Osteocyte (in vitro differentiated cells): Measurements from ENCODE around the gene GAREM2. TPM values are rescaled to one million over a fixed set of nuclear protein-coding genes. Genes with fewer than 3 reads are reported as not detected.

Experiments used
- DNase-seq: peaks from one replicate; pipeline ENCODE4 v3.0.0; 2021; ENCODE audit warnings: mixed read lengths; ENCODE audit not compliant: unreplicated experiment; ENCODE audit errors: extremely low spot score
- H3K27ac Mint-ChIP-seq: one replicate; pipeline ENCODE4 v1.8.0; 2021; ENCODE audit warnings: mild to moderate bottlenecking, mixed read lengths; ENCODE audit not compliant: unreplicated experiment
- H3K27me3 Mint-ChIP-seq: one replicate; pipeline ENCODE4 v1.8.0; 2021; ENCODE audit warnings: mixed read lengths; ENCODE audit not compliant: unreplicated experiment
- H3K36me3 Mint-ChIP-seq: one replicate; pipeline ENCODE4 v1.8.0; 2021; ENCODE audit warnings: mixed read lengths; ENCODE audit not compliant: unreplicated experiment
- H3K4me1 Mint-ChIP-seq: one replicate; pipeline ENCODE4 v1.8.0; 2021; ENCODE audit warnings: mixed read lengths; ENCODE audit not compliant: unreplicated experiment
- H3K4me3 Mint-ChIP-seq: one replicate; pipeline ENCODE4 v1.8.0; 2021; ENCODE audit warnings: mild to moderate bottlenecking, moderate library complexity, mixed read lengths; ENCODE audit not compliant: unreplicated experiment
- H3K9me3 Mint-ChIP-seq: one replicate; pipeline ENCODE4 v1.8.0; 2021; ENCODE audit warnings: mixed read lengths; ENCODE audit not compliant: unreplicated experiment
- total RNA-seq: library from RNA; stranded (reverse); gene quantifications from 2 replicates; pipeline ENCODE4 v1.2.1, GENCODE V29; 2021
- TF ChIP-seq, protein P1 (sequence below): fragments of 200-600 bp; sonication (generic); IDR thresholded peaks from 2 replicates; pipeline ENCODE4 v1.5.0; 2021; ENCODE audit warnings: antibody characterized with exemption, mild to moderate bottlenecking, moderate library complexity

The GAREM2 gene
- total RNA-seq, 1 donor from 2014 or later: 15.2 TPM

DNA sequence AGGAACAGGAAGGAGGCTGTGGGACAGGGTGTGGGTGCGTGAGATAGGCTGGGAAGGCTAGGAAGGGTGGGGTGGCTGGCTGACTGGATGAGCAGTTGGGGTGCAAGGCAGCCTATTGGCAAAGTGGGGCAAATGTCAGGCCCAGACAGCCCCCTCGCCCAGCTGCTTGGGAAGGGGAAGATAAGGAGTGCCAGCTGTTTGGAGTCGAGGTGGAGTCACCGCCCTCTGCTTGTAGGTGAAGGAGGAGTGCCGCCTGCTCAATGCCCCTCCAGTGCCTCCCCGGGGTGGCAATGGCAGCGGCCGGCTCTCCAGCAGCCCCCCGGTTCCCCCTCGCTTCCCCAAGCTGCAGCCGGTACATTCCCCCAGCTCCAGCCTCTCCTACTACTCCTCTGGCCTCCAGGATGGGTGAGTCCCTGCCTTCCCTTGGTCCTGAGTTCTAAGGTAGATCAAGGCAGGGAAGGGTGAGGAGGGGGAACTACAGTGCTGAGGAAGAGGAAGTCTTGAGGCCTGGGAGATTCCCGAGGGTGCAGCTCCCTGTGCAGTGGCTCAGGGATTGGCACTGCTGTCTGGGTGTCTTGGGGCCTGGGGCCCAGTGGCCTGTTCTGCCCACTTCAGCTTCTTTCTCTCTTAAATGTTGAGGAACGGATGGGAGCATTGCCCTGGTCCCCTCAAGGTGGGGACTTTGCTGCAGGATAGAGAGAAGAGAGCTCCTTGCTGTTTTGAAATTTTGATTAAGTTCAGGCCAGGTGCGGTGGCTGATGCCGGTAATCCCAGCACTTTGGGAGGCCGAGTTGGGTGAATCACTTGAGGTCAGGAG lies 13.3 kb downstream of the GAREM2 start:
- no peak for DNase-seq
- H3K36me3 Mint-ChIP-seq: peaks cover 3% of the 10 kb centered on the region
- no peaks in the 10 kb centered on the region for H3K9me3 Mint-ChIP-seq
- H3K27me3 Mint-ChIP-seq: no peaks in the 10 kb centered on the region
- TF ChIP-seq, protein P1, sequence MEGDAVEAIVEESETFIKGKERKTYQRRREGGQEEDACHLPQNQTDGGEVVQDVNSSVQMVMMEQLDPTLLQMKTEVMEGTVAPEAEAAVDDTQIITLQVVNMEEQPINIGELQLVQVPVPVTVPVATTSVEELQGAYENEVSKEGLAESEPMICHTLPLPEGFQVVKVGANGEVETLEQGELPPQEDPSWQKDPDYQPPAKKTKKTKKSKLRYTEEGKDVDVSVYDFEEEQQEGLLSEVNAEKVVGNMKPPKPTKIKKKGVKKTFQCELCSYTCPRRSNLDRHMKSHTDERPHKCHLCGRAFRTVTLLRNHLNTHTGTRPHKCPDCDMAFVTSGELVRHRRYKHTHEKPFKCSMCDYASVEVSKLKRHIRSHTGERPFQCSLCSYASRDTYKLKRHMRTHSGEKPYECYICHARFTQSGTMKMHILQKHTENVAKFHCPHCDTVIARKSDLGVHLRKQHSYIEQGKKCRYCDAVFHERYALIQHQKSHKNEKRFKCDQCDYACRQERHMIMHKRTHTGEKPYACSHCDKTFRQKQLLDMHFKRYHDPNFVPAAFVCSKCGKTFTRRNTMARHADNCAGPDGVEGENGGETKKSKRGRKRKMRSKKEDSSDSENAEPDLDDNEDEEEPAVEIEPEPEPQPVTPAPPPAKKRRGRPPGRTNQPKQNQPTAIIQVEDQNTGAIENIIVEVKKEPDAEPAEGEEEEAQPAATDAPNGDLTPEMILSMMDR: no peak
- peak overlapping the region; percentile 82 for H3K4me3 Mint-ChIP-seq
- peaks cover 21% of the 10 kb centered on the region for H3K4me1 Mint-ChIP-seq
- peak overlapping the region; percentile 86 for H3K27ac Mint-ChIP-seq

DNA sequence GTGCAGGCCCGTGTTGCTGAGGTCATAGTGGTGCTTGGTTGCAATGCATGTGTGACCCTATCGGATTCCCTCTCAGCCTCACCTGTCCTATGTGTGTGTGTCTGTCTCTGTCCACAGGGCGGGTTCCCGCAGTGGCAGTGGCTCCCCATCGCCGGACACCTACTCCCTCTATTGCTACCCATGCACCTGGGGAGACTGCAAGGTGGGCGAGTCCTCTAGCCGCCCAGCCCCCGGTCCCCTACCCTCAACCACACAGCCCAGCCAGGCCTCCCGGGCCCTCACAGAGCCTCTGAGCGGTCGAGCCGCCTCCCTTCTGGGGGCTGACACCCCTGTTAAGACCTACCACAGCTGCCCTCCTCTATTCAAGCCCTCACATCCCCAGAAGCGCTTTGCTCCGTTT lies 14.2 kb downstream of the GAREM2 start:
- TF ChIP-seq, protein P1: no peak
- DNase-seq: no peak
- Mint-ChIP-seq H3K9me3 (no peaks in the 10 kb centered on the region), H3K4me1 (peaks cover 21% of the 10 kb centered on the region), H3K27ac (no peak overlapping the region), H3K27me3 (no peaks in the 10 kb centered on the region), H3K4me3 (no peak overlapping the region), H3K36me3 (peaks cover 3% of the 10 kb centered on the region)

DNA sequence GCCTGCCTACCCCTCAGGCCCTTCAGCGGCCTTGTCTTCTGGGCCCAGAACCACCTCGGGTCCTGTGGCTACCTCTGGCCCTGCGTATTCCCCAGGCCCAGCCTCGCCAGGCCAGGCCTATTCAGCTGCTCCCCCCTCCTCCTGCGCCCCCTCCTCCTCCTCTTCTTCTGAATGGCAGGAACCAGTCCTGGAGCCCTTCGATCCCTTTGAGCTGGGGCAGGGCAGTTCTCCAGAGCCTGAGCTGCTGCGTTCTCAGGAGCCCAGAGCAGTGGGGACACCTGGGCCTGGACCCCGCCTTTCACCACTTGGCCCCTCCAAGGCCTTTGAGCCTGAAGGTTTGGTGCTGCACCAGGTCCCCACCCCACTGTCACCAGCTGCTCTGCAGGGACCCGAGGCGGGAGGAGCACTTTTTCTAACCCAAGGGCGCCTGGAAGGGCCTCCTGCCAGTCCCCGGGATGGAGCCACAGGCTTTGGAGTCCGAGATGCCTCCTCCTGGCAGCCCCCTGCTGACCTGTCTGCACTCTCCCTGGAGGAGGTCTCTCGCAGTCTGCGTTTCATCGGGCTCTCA lies 14.7 kb downstream of the GAREM2 start:
- Mint-ChIP-seq H3K4me3 (no peak overlapping the region), H3K27me3 (no peaks in the 10 kb centered on the region), H3K36me3 (peaks cover 3% of the 10 kb centered on the region), H3K27ac (no peak overlapping the region), H3K4me1 (peaks cover 21% of the 10 kb centered on the region), H3K9me3 (no peaks in the 10 kb centered on the region)
- TF ChIP-seq, protein P1: no peak
- DNase-seq: no peak

DNA sequence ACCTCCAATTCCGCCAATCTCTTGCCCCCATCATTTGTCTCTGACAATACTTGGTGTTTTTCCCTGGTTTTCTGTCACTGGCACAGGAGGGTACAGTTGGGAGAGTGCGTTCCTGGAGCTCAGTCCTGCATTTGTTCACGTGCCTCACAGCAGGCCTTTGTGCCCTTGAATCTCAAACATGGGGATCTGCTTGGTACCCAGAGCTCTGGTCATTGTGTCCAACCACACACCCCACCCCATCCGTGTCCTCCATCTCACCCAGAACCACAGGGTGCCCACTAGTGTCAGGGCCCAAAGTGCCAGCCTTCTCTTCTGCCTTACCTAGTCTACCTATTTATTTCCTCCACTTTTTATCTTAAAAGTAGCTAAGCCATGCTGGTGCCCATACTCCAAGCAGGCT lies 16.2 kb downstream of the GAREM2 start:
- peaks cover 17% of the 10 kb centered on the region for H3K4me1 Mint-ChIP-seq
- DNase-seq: no peak
- peaks cover 7% of the 10 kb centered on the region for H3K36me3 Mint-ChIP-seq
- TF ChIP-seq, protein P1: no peak
- no peaks in the 10 kb centered on the region for H3K9me3 Mint-ChIP-seq
- no peak overlapping the region for H3K27ac Mint-ChIP-seq
- no peaks in the 10 kb centered on the region for H3K27me3 Mint-ChIP-seq
- H3K4me3 Mint-ChIP-seq: no peak overlapping the region

DNA sequence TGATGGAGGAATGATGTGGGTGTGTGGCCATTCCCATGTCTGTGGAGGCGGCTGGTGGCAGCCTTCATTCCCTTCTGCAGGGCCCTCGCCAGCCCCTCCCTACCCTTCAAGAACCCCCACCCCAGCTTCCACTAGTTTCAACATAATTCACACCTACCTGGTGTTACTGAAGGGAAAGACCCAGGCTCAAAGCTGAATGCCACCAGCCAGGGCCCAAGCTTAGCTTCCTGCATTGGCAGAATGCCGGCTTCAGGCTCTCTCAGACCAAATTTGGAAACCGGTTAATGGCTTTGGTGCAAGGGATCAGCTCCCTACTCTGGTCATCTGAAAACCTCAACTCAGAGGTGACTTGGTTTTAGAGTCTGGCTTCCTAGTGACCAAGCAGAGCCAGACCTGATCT lies 16.9 kb downstream of the GAREM2 start:
- H3K9me3 Mint-ChIP-seq: no peaks in the 10 kb centered on the region
- H3K27ac Mint-ChIP-seq: no peak overlapping the region
- no peak for DNase-seq
- H3K27me3 Mint-ChIP-seq: no peaks in the 10 kb centered on the region
- TF ChIP-seq, protein P1: no peak
- H3K4me3 Mint-ChIP-seq: no peak overlapping the region
- H3K36me3 Mint-ChIP-seq: peaks cover 12% of the 10 kb centered on the region
- peaks cover 17% of the 10 kb centered on the region for H3K4me1 Mint-ChIP-seq
